Stimulated activated CD4-positive, alpha-beta T cell treated with anti-CD3 and anti-CD28 coated beads, Interleukin-15, amount 100 ng/mL, for 48 hours (primary cell): Measurements from ENCODE around the gene GRM5.
"Not testable (repeated sequence)": the region's sequence is repeated elsewhere in the genome, so short reads cannot be mapped to it uniquely, and the experiment has no call there.

Source experiments
- DNase-seq, 2 donors: peaks; one replicate each; pipeline ENCODE4 v3.0.0-alpha.2; 2020; ENCODE audit warnings: low read depth in 2 of 2

GRM5 gene

GRCh38 chr11:89065651-89066201, at the start of gene GRM5:
TSS of gene GRM5 (minus strand) at chr11:89065982. CDS start at chr11:89047872, 18,110 bp downstream.
- DNase-seq, result not testable (repeated sequence)

DNA sequence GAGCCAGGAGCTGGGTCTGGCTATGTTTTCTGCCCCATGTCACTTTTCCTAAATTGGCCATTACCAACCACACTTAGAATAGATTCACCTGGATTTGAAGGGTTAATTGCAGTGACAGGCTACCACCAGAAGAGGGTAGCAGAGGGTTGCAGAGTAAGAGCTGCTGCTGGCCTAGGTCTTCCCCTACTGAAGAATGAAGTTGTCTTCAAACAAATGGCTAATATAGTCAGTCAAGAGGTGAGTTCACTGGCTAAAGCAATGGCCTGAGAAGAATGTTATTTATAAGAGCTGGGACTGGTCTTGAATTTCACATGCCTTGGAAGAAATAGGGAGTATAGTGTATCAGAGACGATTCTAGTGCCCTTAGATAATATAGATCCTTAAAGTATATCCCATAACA, 32.2 kb upstream of the GRM5 start:
- not testable (repeated sequence) for DNase-seq

GRCh38 chr11:89093806-89094205, 28.0 kb upstream of the GRM5 start:
- DNase-seq, result not testable (repeated sequence)

DNA sequence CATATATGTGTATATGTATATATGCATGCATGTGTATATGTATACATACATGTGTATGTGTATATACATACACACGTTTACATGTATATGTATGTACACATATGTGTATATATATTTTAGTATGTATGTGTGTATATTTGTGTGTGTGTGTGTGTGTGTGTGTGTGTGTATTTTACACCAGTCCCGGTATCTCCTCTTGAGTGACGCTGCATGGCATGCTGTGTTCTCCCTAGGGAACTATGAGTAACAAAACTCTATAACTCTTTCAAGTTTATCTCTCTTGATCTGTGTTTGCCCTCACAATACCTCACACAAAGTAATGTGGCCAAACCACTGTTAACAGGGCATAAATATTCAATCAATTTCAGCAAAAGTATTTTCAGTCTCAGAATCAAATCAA, 19.2 kb upstream of the GRM5 start:
- DNase-seq, result not testable (repeated sequence)

- not testable (repeated sequence) for DNase-seq
These were observed 5.1 kb upstream of the GRM5 start for GRCh38 chr11:89070911-89071310.

DNA sequence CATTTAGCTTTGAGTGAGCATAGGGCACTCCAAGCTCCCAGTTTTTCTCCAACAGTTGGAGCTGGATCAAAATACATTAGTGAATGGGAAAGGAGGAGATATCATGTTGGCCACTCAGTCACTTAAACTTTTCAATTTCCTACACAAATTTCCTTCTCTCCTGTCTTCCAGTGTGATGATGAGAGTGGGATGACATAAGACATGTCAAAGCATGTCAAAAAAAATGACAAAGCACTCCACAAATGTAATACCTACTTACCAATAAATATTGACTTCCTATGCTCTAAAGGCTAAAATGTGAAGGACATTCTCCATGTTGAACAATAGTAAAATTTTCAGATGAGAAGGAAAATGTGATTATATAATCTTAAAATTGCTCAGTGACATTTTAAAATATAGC, 1.5 kb upstream of the GRM5 start:
- DNase-seq, result no peak

- DNase-seq, result no peak
These were observed 716 bp downstream of the GRM5 start for GRCh38 chr11:89065066-89065465.

GRCh38 chr11:89063481-89063951, 2.3 kb downstream of the GRM5 start:
- DNase-seq, result not testable (repeated sequence)

GRCh38 chr11:89062771-89063298, 2.9 kb downstream of the GRM5 start:
- not testable (repeated sequence) for DNase-seq

DNA sequence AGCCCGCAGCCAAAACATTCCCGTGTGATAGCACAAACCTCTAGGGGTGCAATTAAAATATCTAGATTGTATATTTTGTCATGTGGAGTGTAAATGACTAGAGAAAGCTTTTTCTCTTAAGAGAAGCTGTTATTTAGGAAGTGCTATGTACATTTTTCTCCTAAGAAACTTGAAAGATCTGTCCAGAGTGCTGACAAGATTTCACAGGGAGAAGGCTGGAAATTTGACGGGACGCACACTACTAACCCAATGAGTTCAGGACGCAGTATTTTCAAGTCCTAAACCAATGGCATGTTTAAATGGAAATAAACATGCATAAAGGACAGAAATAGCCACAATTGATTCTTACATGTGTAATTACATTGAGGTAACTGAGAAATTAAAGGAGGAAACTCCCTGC, 3.9 kb downstream of the GRM5 start:
- not testable (repeated sequence) for DNase-seq

DNA sequence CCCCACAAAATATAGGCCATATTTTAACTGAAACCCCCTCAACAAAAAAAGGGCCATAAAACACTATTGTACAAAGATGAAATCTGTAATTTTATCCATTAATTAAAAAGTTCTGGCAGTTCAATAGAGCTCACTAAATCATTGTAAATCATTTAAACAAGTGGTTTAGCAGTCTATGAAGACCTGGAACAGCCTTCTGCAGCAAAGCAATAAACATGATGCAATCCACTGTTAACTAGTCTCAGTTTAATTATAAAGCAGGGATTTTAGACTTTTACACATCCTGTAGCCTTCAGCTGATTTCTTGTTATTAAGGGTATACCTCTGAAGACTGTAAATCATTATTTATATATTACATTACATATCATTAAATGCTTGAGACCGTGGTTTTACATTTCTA, 8.4 kb downstream of the GRM5 start:
- DNase-seq, result not testable (repeated sequence)

DNA sequence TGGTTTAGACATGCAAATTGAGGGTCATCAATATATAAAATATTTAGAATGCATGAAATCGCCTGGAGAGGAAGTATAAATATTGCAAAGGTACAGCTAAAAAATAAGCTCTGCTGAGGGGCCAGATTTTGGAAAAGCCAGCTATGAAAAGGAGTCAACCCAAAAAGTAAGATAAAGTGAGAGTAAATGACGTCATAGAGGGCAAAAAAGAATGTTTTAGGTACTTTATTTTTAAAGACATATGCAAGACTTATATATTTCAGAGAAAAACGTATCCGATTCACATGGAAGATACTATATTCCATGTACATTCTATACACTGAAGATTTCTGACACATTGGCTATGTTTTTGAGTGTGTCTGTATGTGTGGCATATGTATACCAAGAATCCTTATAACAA, 13.6 kb downstream of the GRM5 start:
- DNase-seq, result no peak

GRCh38 chr11:89047159-89047558, 18.6 kb downstream of the GRM5 start:
- not testable (repeated sequence) for DNase-seq

GRCh38 chr11:89043861-89044588, 21.8 kb downstream of the GRM5 start:
- not testable (repeated sequence) for DNase-seq

GRCh38 chr11:89029671-89030070, 36.1 kb downstream of the GRM5 start:
- DNase-seq, result not testable (repeated sequence)

GRCh38 chr11:89021339-89021738, 44.4 kb downstream of the GRM5 start:
- no peak for DNase-seq

- DNase-seq, result not testable (repeated sequence)
These were observed 45.8 kb downstream of the GRM5 start for GRCh38 chr11:89019827-89020547.

DNA sequence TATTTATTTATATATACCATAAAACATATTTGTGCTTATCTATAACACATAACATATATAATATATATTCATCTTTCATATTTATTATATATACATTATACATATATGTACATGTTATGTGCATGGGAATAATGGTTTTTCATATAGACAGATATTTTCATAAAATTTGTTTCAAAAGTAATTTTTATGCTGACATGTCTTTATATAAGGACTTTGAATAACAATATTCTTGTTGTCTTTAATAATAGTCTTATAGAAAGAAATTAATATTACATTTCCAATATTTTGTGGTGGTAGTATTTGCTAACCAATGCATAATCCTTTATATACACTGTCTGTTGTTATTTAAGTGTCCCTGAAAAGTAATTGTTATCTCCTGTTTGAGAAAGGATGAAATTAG, 49.6 kb downstream of the GRM5 start:
- no peak for DNase-seq

- no peak for DNase-seq
These were observed 50.2 kb downstream of the GRM5 start for GRCh38 chr11:89015614-89016013.

GRCh38 chr11:89000852-89001251, 64.9 kb downstream of the GRM5 start:
- not testable (repeated sequence) for DNase-seq

DNA sequence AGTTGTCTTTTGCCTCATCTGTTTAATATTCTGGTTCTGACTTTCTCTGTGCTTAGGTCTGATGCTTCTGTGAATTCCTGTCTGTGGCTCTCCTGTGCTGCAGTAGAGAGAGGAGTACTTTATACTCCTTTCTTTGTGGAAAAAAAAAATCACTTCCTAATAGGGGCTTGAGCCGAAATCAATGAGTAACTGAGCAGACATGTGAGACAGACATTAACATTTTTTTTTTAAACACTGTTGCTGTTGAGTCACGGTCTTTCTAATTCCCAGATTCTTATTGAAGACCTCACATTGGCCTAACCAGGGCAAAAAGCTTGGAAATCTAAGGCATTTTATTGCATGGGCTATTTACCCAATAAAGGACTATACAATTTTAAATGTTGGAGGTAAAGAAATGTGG, 86.1 kb downstream of the GRM5 start:
- DNase-seq, result no peak

- DNase-seq, result not testable (repeated sequence)
These were observed 86.8 kb downstream of the GRM5 start for GRCh38 chr11:88978992-88979391.
